SK-N-MC (cell line): Measurements from ENCODE around the gene PTPRN2.
"Not testable (repeated sequence)": the region's sequence is repeated elsewhere in the genome, so short reads cannot be mapped to it uniquely, and the experiment has no call there.

Experiments used
- DNase-seq: peaks from one replicate; pipeline ENCODE4 v3.0.0-alpha.2; 2011; ENCODE audit warnings: low read depth, low spot score
- H3K27ac ChIP-seq: fragments of 200-600 bp; sonication (generic); 2 replicates; pipeline ENCODE4 v1.5.1; 2016; ENCODE audit warnings: mixed run types
- H3K36me3 ChIP-seq: fragments of 200-600 bp; sonication (generic); 2 replicates; pipeline ENCODE4 v1.6.1; 2017; ENCODE audit warnings: antibody characterized with exemption, low read length, mixed read lengths; ENCODE audit not compliant: insufficient read depth
- H3K4me3 ChIP-seq: fragments of 200-600 bp; sonication (generic); 2 replicates; pipeline ENCODE4 v1.5.1; 2016
- H3K9ac ChIP-seq: fragments of 200-600 bp; sonication (generic); 2 replicates; pipeline ENCODE4 v1.8.0; 2017; ENCODE audit warnings: mixed run types, mixed read lengths; ENCODE audit not compliant: insufficient read length
- H3K9me3 ChIP-seq: fragments of 200-600 bp; sonication (generic); 2 replicates; pipeline ENCODE4 v1.6.1; 2017; ENCODE audit warnings: low read depth, mild to moderate bottlenecking, antibody characterized with exemption, low read length, moderate library complexity, mixed read lengths
- EZH2 ChIP-seq: fragments of 200-600 bp; sonication (generic); IDR thresholded peaks from one replicate; pipeline ENCODE4 v1.6.1; 2017; ENCODE audit warnings: antibody characterized with exemption
- FOXP2 ChIP-seq: optimal IDR thresholded peaks from 2 replicates; pipeline ENCODE3; 2011; ENCODE audit warnings: mild to moderate bottlenecking, moderate library complexity; ENCODE audit not compliant: insufficient read depth; ENCODE audit errors: extremely low read length, control extremely low read depth
- POLR2AphosphoS5 ChIP-seq: IDR thresholded peaks from 2 replicates; pipeline ENCODE4 v1.6.1; 2012; ENCODE audit warnings: mild to moderate bottlenecking, low read depth, low read length, borderline replicate concordance

PTPRN2 gene

GRCh38 chr7:157785486-157786186 is 802.0 kb downstream of the PTPRN2 start:
- H3K9me3 ChIP-seq, result no peaks in the 10 kb centered on the region
- no peak for DNase-seq
- no peak overlapping the region for H3K9ac ChIP-seq
- H3K36me3 ChIP-seq, result no peaks in the 10 kb centered on the region
- H3K4me3 ChIP-seq, result no peak overlapping the region
- H3K27ac ChIP-seq, result no peak overlapping the region
- TF ChIP-seq EZH2 (no peak), FOXP2 (no peak), POLR2AphosphoS5 (no peak)

DNA sequence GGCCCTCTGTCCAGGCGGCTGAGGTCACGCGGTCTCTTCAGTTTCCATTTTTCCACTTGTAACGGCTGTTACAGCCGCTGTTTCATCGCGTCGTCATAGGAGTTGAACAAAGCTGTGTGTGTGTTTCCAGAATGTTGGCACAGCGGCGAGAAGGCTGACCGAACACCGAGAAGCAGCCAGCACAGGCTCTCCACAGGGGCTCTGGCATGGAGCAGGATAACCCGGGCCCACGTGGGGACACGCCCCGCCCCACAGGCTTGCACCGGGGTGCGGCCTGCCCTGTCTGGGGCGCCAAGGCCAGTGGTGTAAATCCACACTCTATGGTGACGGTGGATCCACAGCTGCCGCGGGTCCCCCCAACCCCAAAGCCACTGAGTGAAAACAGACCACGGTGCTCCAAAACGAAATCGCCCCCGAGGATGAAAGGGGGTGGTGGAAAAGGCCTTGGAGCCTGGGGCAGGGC is 802.6 kb downstream of the PTPRN2 start:
- no peaks in the 10 kb centered on the region for H3K9me3 ChIP-seq
- H3K36me3 ChIP-seq, result no peaks in the 10 kb centered on the region
- no peak for TF ChIP-seq EZH2
- no peak for TF ChIP-seq POLR2AphosphoS5
- TF ChIP-seq FOXP2, result no peak
- no peak overlapping the region for H3K4me3 ChIP-seq
- no peak overlapping the region for H3K27ac ChIP-seq
- DNase-seq, result no peak
- no peak overlapping the region for H3K9ac ChIP-seq

DNA sequence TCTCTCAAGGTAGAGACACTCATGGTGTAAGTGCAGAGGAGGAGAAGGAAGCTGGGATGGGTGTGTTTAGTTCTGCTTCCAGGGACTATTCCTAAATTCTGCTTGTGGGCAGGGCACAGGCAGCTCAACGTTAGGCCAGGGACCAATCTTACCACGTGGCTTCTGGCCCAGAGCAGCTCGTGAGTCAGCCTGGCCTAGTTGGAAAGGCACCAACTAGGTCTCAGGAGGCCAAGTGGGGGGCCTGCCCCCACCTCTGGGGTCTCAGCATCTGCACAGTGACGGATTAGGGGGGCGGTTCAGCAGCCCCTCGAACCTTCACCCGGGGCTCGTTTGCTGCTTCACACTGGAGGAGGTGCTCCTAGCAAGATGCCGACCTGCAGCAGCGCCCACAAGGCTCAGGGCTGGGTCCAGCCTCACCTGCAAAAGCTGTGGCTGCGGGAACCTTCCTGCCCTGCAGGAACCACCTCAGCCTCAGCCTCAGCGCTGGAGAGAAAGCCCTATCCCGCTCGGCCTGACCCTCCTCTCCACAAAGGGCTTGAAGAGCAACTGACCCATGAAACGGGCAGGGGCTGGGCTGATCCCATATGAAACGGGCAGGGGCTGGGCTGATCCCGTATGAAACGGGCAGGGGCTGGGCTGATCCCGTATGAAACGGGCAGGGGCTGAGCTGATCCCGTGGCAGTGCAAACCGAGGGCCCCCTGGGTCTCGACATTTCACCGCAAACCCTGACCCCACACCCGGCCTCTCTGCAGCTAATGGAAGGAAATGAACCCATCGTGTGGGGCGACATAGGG is 803.4 kb downstream of the PTPRN2 start:
- TF ChIP-seq POLR2AphosphoS5 (no peak), EZH2 (no peak), FOXP2 (no peak)
- no peak overlapping the region for H3K9ac ChIP-seq
- DNase-seq, result no peak
- H3K27ac ChIP-seq, result no peak overlapping the region
- H3K9me3 ChIP-seq, result no peaks in the 10 kb centered on the region
- H3K4me3 ChIP-seq, result no peak overlapping the region
- no peaks in the 10 kb centered on the region for H3K36me3 ChIP-seq

- no peak for DNase-seq
- H3K9ac ChIP-seq, result no peak overlapping the region
- no peak overlapping the region for H3K27ac ChIP-seq
- H3K4me3 ChIP-seq, result no peak overlapping the region
- no peak for TF ChIP-seq EZH2
- TF ChIP-seq FOXP2, result no peak
- no peak for TF ChIP-seq POLR2AphosphoS5
- no peaks in the 10 kb centered on the region for H3K9me3 ChIP-seq
- no peaks in the 10 kb centered on the region for H3K36me3 ChIP-seq
Measured at GRCh38 chr7:157782041-157782440, 805.6 kb downstream of the PTPRN2 start.

DNA sequence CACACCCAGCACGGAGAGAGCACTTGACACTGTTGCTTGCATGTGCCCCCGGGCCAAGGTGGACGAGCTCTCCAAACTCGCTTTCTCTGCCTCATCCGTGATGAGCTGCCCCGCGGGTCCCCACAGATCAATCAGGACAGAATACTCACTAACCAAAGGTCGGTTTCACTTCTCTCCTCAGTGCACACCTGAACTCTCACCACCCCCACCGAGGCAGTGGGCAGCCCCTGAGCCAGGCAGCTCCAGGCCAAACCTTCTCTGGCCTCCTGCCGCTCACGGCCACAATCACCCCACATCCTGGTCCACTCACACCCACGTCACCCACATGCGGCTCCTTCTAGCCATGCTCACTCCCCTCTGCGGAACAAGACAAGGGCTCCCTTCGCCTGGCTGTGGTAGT is 806.9 kb downstream of the PTPRN2 start:
- DNase-seq, result no peak
- Histone ChIP-seq H3K9ac (no peak overlapping the region), H3K27ac (no peak overlapping the region), H3K36me3 (no peaks in the 10 kb centered on the region), H3K4me3 (no peak overlapping the region), H3K9me3 (no peaks in the 10 kb centered on the region)
- TF ChIP-seq FOXP2 (no peak), EZH2 (no peak), POLR2AphosphoS5 (no peak)

DNA sequence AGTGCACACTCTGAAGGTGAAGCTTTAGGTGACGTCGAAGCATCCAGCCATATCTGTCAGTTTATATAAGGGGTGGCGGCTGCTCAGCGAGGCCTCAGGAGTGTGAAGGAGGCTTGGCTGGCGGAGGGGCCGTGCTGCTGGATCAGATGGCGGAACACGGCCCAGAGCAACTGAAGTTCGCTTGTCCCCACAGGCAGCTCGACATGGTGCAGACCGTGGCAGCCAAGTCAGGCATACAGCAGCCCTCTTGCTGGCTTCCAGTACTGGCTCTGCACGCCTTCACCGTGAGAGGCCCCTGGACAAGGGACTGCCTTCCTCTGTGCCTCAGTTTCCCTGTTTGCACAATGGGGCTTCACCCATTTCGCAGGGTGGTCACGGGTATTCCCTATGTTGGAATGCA is 807.3 kb downstream of the PTPRN2 start:
- no peak for DNase-seq
- H3K9me3 ChIP-seq, result no peaks in the 10 kb centered on the region
- H3K9ac ChIP-seq, result no peak overlapping the region
- no peak overlapping the region for H3K27ac ChIP-seq
- no peak overlapping the region for H3K4me3 ChIP-seq
- TF ChIP-seq EZH2, result no peak
- no peak for TF ChIP-seq FOXP2
- H3K36me3 ChIP-seq, result no peaks in the 10 kb centered on the region

DNA sequence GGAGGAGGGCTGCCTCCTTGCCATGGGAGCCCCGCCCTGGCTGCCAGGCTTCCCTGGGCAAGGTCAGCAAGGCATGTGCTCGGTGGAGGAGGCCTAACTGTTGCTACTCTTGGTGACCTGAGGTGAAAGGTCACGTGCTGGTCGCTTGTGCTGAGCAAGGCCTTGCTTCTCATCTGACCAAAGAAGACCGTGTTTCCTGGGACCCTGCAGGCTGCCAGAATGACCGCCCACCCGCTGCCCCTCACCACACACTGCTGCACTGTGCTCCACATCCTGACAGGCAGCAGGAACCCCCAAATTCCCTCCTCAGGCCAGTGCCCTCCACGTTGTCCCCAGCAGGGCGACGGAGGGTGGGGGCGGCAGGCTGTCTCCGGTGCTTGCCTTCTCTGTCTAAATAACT is 808.4 kb downstream of the PTPRN2 start:
- Histone ChIP-seq H3K36me3 (no peaks in the 10 kb centered on the region), H3K4me3 (no peak overlapping the region), H3K27ac (no peak overlapping the region), H3K9me3 (no peaks in the 10 kb centered on the region), H3K9ac (no peak overlapping the region)
- TF ChIP-seq POLR2AphosphoS5, result no peak
- DNase-seq, result no peak

GRCh38 chr7:157777194-157777762 is 810.3 kb downstream of the PTPRN2 start:
- H3K4me3 ChIP-seq, H3K27ac ChIP-seq, DNase-seq, H3K36me3 ChIP-seq, H3K9me3 ChIP-seq, H3K9ac ChIP-seq: not testable (repeated sequence)
